Neural cell (in vitro differentiated cells): ENCODE results near the gene CHST11. TPM values are rescaled to one million over a fixed set of nuclear protein-coding genes. Genes with fewer than 3 reads are reported as not detected.

Experiments
- H2AFZ ChIP-seq: fragments of 200-600, 300-800 bp; sonication (generic), shearing (Covaris generic); 2 replicates; pipeline ENCODE4 v1.6.0; 2014; ENCODE audit warnings: low read depth, mild to moderate bottlenecking, antibody characterized with exemption, low read length, moderate library complexity
- H3F3A ChIP-seq: fragments of 200-600 bp; shearing (Covaris generic); 2 replicates; pipeline ENCODE4 v1.6.1; 2016; ENCODE audit warnings: mild to moderate bottlenecking, moderate library complexity, mixed read lengths, antibody characterized with exemption, low read length; ENCODE audit not compliant: insufficient read depth, poor library complexity, severe bottlenecking
- H3K27ac ChIP-seq: fragments of 200-600, 300-800 bp; sonication (generic), shearing (Covaris generic); 2 replicates; pipeline ENCODE4 v1.5.1; 2014; ENCODE audit warnings: mild to moderate bottlenecking, low read length, moderate library complexity
- H3K27me3 ChIP-seq: fragments of 300-800, 200-600 bp; sonication (generic), shearing (Covaris generic); 2 replicates; pipeline ENCODE4 v1.6.0; 2014; ENCODE audit warnings: mild to moderate bottlenecking, low read depth, low read length, moderate library complexity; ENCODE audit not compliant: insufficient read depth
- H3K36me3 ChIP-seq: fragments of 300-800, 200-600 bp; sonication (generic), shearing (Covaris generic); 2 replicates; pipeline ENCODE4 v1.5.1; 2014; ENCODE audit warnings: mild to moderate bottlenecking, antibody characterized with exemption, low read length, moderate library complexity; ENCODE audit not compliant: insufficient read depth
- H3K4me2 ChIP-seq: fragments of 300-800, 200-600 bp; sonication (generic), shearing (Covaris generic); 2 replicates; pipeline ENCODE4 v1.6.0; 2014; ENCODE audit warnings: mild to moderate bottlenecking, low read length
- H3K4me3 ChIP-seq: fragments of 300-800, 200-600 bp; sonication (generic), shearing (Covaris generic); 2 replicates; pipeline ENCODE4 v1.5.1; 2014; ENCODE audit warnings: mild to moderate bottlenecking, low read length, moderate library complexity
- H3K79me2 ChIP-seq: fragments of 200-600 bp; shearing (Covaris generic); replicated peaks from 2 replicates; pipeline ENCODE4 v1.6.0; 2014; ENCODE audit warnings: mild to moderate bottlenecking, low read length, moderate library complexity; ENCODE audit not compliant: insufficient read depth
- H3K9ac ChIP-seq: fragments of 300-800, 200-600 bp; sonication (generic), shearing (Covaris generic); 2 replicates; pipeline ENCODE4 v1.6.1; 2016; ENCODE audit warnings: mild to moderate bottlenecking, low read length, mixed read lengths
- H3K9me2 ChIP-seq: fragments of 200-600 bp; shearing (Covaris generic); 2 replicates; pipeline ENCODE4 v1.6.1; 2016; ENCODE audit warnings: mild to moderate bottlenecking, low read length, mixed read lengths; ENCODE audit not compliant: insufficient read depth
- H3K9me3 ChIP-seq: fragments of 200-600, 300-800 bp; sonication (generic), shearing (Covaris generic); 2 replicates; pipeline ENCODE4 v1.6.1; 2016; ENCODE audit warnings: mild to moderate bottlenecking, mixed run types, low read length, moderate library complexity, mixed read lengths
- H4K20me1 ChIP-seq: fragments of 200-600 bp; shearing (Covaris generic); 2 replicates; pipeline ENCODE4 v1.6.1; 2016; ENCODE audit warnings: mild to moderate bottlenecking, mixed run types; ENCODE audit not compliant: insufficient read depth
- CTCF ChIP-seq: fragments of 450-650 bp; IDR thresholded peaks from 2 replicates; pipeline ENCODE4 v1.5.1; 2014; ENCODE audit warnings: antibody characterized with exemption, mild to moderate bottlenecking, moderate library complexity; ENCODE audit not compliant: poor library complexity, severe bottlenecking
- EP300 ChIP-seq: fragments of 450-650 bp; conservative IDR thresholded peaks from 2 replicates; pipeline ENCODE4 v1.6.1; 2014; ENCODE audit warnings: antibody characterized with exemption, mild to moderate bottlenecking, moderate library complexity; ENCODE audit not compliant: poor library complexity, severe bottlenecking
- EZH2 ChIP-seq: fragments of 200-600, 300-800 bp; shearing (Covaris generic), sonication (generic); IDR thresholded peaks from 2 replicates; pipeline ENCODE4 v1.6.1; 2014; ENCODE audit warnings: antibody characterized with exemption, low read length, borderline replicate concordance, mild to moderate bottlenecking; ENCODE audit not compliant: insufficient read depth, poor library complexity, severe bottlenecking
- MXI1 ChIP-seq: fragments of 450-650 bp; conservative IDR thresholded peaks from 2 replicates; pipeline ENCODE4 v1.6.1; 2014; ENCODE audit warnings: antibody characterized with exemption, mild to moderate bottlenecking; ENCODE audit not compliant: poor library complexity, severe bottlenecking
- POLR2AphosphoS5 ChIP-seq: IDR thresholded peaks from 2 replicates; pipeline ENCODE4 v1.6.1; 2012
- RAD21 ChIP-seq: fragments of 450-650 bp; conservative IDR thresholded peaks from 2 replicates; pipeline ENCODE4 v1.6.1; 2014; ENCODE audit warnings: antibody characterized with exemption, mild to moderate bottlenecking, moderate library complexity
- REST ChIP-seq: IDR thresholded peaks from 2 replicates; pipeline ENCODE4 v1.6.1; 2012; ENCODE audit warnings: borderline replicate concordance
- SMC3 ChIP-seq: fragments of 450-650 bp; conservative IDR thresholded peaks from 2 replicates; pipeline ENCODE4 v1.6.1; 2014; ENCODE audit warnings: antibody characterized with exemption, mild to moderate bottlenecking, moderate library complexity; ENCODE audit not compliant: poor library complexity
- TAF1 ChIP-seq: IDR thresholded peaks from 2 replicates; pipeline ENCODE4 v1.6.1; 2012; ENCODE audit warnings: low read depth
- polyA plus RNA-seq: library from polyadenylated mRNA; depleted of rRNA; stranded (reverse); fragments of >200 nt; gene quantifications from 2 replicates; pipeline ENCODE4 v1.2.3, GENCODE V29; 2014

The CHST11 gene
- polyA plus RNA-seq, 1 donor from 2014 or later = 15.0 TPM

- no peak overlapping the region for H3K9ac ChIP-seq
- H3K27me3 ChIP-seq = no peaks in the 10 kb centered on the region
Observed at GRCh38 chr12:104496336-104496735, 39.6 kb downstream of the CHST11 start.

GRCh38 chr12:104498211-104498801, 41.6 kb downstream of the CHST11 start:
- Histone ChIP-seq H3K36me3 (no peaks in the 10 kb centered on the region), H3K9ac (no peak overlapping the region), H3K9me3 (no peaks in the 10 kb centered on the region), H3K27ac (no peak overlapping the region), H3K79me2 (peaks cover 9% of the 10 kb centered on the region), H3F3A (no peaks in the 10 kb centered on the region), H2AFZ (no peak overlapping the region), H3K4me3 (no peak overlapping the region), H3K4me2 (no peak overlapping the region), H4K20me1 (no peaks in the 10 kb centered on the region), H3K9me2 (no peaks in the 10 kb centered on the region), H3K27me3 (no peaks in the 10 kb centered on the region)
- TF ChIP-seq MXI1 (no peak), EZH2 (no peak), RAD21 (no peak), REST (no peak), CTCF (no peak)

More at GRCh38 chr12:104496336-104496735, 39.6 kb downstream of the CHST11 start:
- Histone ChIP-seq H2AFZ (no peak overlapping the region), H3F3A (no peaks in the 10 kb centered on the region), H3K9me2 (no peaks in the 10 kb centered on the region), H3K4me3 (no peak overlapping the region), H4K20me1 (no peaks in the 10 kb centered on the region), H3K27ac (no peak overlapping the region), H3K79me2 (peaks cover 9% of the 10 kb centered on the region), H3K4me2 (no peak overlapping the region), H3K9me3 (no peaks in the 10 kb centered on the region), H3K36me3 (no peaks in the 10 kb centered on the region)
- TF ChIP-seq RAD21 (no peak), EP300 (no peak), TAF1 (no peak), MXI1 (no peak), EZH2 (no peak), REST (no peak), SMC3 (no peak), POLR2AphosphoS5 (no peak), CTCF (no peak)
